ENCODE data around the gene COX10.
"Not testable (repeated sequence)": the region's sequence is repeated elsewhere in the genome, so short reads cannot be mapped to it uniquely, and the experiment has no call there.

COX10 gene

DNA sequence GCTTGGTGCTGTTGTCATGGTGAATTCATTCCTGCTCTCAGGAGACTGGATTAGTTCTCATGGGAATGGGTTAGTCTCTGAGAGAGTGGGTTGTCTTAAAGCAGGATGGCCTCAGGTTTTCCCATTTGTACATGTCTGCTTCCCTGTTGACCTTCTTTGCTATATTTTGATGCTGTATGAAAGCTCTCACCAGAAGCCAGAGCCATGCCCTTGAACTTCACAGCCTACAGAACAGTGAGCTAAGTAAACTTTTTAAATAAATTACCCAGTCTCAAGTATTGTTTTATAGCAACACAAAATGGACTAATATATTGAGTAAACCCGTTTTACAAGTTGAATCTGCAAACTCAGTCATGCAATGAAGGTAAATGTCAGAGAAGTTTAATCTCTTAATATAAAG lies 100.6 kb downstream of the COX10 start:
- Mint-ChIP-seq H3K27me3 (ENCODE audit: low read depth, poor library complexity) (no peaks in the 10 kb centered on the region), H3K27ac (no peak overlapping the region), H3K4me1 (no peaks in the 10 kb centered on the region), H3K36me3 (ENCODE audit: low read depth) (peaks cover 41% of the 10 kb centered on the region), H3K9me3 (peaks cover 35% of the 10 kb centered on the region), H3K4me3 (no peak overlapping the region)
- DNase-seq, result no peak
- TF ChIP-seq, protein P1, sequence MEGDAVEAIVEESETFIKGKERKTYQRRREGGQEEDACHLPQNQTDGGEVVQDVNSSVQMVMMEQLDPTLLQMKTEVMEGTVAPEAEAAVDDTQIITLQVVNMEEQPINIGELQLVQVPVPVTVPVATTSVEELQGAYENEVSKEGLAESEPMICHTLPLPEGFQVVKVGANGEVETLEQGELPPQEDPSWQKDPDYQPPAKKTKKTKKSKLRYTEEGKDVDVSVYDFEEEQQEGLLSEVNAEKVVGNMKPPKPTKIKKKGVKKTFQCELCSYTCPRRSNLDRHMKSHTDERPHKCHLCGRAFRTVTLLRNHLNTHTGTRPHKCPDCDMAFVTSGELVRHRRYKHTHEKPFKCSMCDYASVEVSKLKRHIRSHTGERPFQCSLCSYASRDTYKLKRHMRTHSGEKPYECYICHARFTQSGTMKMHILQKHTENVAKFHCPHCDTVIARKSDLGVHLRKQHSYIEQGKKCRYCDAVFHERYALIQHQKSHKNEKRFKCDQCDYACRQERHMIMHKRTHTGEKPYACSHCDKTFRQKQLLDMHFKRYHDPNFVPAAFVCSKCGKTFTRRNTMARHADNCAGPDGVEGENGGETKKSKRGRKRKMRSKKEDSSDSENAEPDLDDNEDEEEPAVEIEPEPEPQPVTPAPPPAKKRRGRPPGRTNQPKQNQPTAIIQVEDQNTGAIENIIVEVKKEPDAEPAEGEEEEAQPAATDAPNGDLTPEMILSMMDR (IDR thresholded peaks at IDR 0.05), result no peak

DNA sequence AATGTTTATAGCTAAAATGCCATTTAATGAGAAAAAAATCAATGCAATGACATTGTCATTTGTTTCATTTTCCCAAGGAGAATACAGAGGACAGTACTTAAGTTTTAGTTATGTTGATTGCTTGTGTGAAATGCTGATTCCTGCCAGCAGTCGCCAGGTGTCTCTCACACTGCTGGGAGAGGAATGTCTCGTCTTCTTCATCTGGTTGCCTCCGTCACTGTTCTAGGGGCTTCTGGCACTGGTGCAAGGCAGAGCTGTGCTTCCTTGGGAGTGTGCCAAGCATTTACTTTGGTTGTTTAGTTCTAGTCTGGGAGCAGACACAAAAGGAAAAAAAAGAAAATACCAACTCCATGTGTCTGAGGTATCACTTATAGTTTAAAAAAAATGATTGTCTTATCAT lies 107.7 kb downstream of the COX10 start:
- not testable (repeated sequence) for H3K27ac Mint-ChIP-seq; H3K4me3 Mint-ChIP-seq; H3K4me1 Mint-ChIP-seq; H3K9me3 Mint-ChIP-seq; H3K27me3 Mint-ChIP-seq (ENCODE audit: low read depth, poor library complexity); DNase-seq; H3K36me3 Mint-ChIP-seq (ENCODE audit: low read depth)

DNA sequence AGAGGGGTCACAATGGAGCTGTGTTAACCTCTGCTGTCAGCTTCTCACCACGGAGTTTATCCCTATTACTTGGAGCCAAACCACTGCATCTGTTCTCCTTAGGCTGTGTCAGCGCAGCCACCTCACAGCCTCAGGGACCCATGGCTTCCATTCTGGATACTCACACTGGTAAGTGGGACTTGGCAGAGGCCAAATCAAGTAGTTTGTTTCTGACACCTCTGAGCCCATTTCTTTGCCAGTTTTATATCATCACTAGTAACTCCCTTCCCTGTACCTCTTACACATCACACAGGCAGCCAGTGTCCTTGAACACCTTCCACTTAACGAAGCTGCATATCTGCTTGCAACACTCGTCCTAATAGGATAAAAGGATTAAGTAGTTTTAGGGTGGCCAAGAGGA lies 108.5 kb downstream of the COX10 start:
- not testable (repeated sequence) for H3K4me3 Mint-ChIP-seq; H3K36me3 Mint-ChIP-seq (ENCODE audit: low read depth); H3K9me3 Mint-ChIP-seq; H3K27me3 Mint-ChIP-seq (ENCODE audit: low read depth, poor library complexity); DNase-seq; H3K27ac Mint-ChIP-seq; H3K4me1 Mint-ChIP-seq

DNA sequence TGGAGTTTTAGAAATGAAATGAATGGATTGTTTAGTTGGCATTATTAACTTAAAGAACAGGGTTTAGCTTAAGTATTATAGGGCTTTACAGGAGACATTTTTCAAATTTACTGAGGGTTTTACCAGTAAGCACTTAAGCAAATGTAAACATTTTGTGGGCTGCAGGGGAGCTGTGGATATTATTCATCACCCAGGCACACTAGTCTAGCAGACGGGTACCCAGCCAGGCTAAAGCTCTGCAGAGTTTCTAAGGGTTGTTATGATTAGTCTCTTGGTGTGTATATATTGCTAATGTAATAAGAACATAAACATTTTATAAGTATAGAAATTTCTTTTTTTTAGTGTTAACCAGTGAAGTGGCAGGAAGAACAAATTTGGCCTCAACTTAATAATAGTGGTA lies 110.6 kb downstream of the COX10 start:
- H3K9me3 Mint-ChIP-seq; H3K36me3 Mint-ChIP-seq (ENCODE audit: low read depth); H3K27ac Mint-ChIP-seq; H3K4me1 Mint-ChIP-seq; DNase-seq; H3K27me3 Mint-ChIP-seq (ENCODE audit: low read depth, poor library complexity); H3K4me3 Mint-ChIP-seq: not testable (repeated sequence)

DNA sequence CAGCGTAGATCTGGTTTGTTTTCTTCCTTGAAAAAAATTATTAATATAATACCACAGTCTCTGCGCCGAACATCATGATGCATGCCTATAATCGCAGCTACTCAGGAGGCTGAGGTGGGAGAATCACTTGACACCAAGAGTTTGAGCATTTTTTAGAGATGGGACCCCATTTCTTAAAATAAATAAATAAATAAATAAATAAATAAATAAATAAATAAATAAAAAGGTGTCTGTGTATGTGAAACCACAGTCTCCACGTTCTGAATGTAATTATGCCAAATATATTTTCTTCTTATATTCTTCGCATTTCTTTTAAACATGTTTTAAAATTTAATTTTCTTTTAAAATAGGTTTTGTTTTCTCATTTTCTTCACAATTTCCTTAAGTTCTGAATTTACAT lies 112.8 kb downstream of the COX10 start:
- not testable (repeated sequence) for H3K4me1 Mint-ChIP-seq; H3K27ac Mint-ChIP-seq; DNase-seq; H3K36me3 Mint-ChIP-seq (ENCODE audit: low read depth); H3K27me3 Mint-ChIP-seq (ENCODE audit: low read depth, poor library complexity); H3K9me3 Mint-ChIP-seq; H3K4me3 Mint-ChIP-seq

DNA sequence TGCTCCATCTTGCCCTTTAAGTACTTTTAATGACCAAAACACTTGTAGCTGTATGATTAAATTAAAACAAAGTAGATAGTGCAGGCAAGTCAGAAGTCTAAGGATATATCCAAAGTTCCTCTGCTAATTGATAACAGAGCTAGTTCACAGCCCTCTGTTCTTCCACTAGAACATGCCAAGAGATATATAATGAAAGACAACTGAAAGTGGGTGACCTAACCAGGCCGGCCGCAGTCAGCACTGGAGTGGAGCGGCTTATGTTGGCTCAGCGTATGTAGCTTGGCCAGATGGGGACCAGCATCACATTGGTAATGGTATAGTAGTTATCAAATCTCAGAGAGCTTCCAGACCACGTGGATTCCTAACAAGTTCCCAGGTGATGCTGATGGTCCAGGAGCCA lies 115.2 kb downstream of the COX10 start:
- not testable (repeated sequence) for H3K4me1 Mint-ChIP-seq; H3K36me3 Mint-ChIP-seq (ENCODE audit: low read depth); H3K9me3 Mint-ChIP-seq; H3K4me3 Mint-ChIP-seq; DNase-seq; H3K27ac Mint-ChIP-seq; H3K27me3 Mint-ChIP-seq (ENCODE audit: low read depth, poor library complexity)

DNA sequence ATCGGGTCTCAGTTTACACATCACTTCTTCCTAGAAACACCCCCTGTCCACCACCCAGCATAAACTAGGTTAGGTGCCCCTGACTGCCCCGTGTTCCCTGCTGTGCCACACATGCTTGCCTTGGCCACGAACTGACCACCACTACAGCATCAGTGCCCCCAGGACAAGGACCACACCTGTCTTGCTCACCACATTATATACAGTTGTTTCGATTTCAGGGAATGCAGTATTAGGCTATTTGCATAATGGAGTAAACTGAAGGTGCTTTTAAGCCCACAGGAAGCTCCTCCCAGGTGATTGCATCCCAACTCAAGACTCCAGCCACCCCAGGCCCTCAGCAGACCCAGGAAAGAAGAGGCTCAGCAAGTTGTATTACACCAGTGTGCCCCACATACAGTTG lies 117.1 kb downstream of the COX10 start:
- not testable (repeated sequence) for H3K9me3 Mint-ChIP-seq; DNase-seq; H3K4me3 Mint-ChIP-seq; H3K36me3 Mint-ChIP-seq (ENCODE audit: low read depth); H3K27me3 Mint-ChIP-seq (ENCODE audit: low read depth, poor library complexity); H3K27ac Mint-ChIP-seq
- peaks cover 12% of the 10 kb centered on the region for H3K4me1 Mint-ChIP-seq

DNA sequence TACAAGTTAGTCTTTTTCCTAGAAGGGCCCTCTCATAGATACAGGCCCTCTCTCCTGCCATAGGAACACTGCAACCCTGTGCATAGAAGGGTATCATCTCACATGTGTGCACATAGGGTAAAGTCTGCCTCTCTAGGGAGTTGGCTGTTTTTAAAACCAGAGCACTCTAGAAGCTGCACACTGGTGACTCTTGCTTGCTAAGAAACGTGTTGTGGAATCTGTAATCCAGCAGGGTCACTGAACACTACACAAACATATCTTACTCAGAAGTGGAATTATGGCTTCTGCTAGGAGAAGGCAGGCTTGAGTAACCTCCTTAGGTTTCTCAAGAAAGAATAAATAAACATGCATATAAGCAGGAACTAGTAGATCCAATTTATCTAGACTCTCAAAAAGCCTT lies 121.5 kb downstream of the COX10 start:
- not testable (repeated sequence) for H3K4me3 Mint-ChIP-seq; H3K27ac Mint-ChIP-seq; DNase-seq; H3K9me3 Mint-ChIP-seq; H3K36me3 Mint-ChIP-seq (ENCODE audit: low read depth); H3K27me3 Mint-ChIP-seq (ENCODE audit: low read depth, poor library complexity)
- H3K4me1 Mint-ChIP-seq, result peaks cover 12% of the 10 kb centered on the region

DNA sequence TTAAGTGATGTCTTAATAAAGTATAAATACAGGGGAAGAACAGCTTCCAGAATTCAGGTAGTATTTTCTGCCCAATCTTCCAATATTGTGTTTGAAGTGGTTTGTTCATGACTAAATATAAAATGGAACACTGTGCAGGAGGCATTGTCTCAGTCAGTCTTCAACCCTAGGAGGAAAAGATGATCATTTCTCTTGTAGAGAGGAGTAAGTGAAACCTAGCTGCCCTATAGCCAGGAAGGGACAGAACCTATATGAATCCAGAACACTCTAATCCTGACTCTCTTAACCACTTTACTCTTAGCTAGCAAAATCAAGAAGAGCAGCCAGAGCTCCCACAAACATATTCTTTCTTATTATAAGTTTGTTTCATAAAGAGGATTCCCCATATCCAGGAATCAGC lies 122.2 kb downstream of the COX10 start:
- H3K27me3 Mint-ChIP-seq (ENCODE audit: low read depth, poor library complexity); H3K9me3 Mint-ChIP-seq; H3K36me3 Mint-ChIP-seq (ENCODE audit: low read depth); H3K4me3 Mint-ChIP-seq; DNase-seq; H3K27ac Mint-ChIP-seq: not testable (repeated sequence)
- peaks cover 12% of the 10 kb centered on the region for H3K4me1 Mint-ChIP-seq

DNA sequence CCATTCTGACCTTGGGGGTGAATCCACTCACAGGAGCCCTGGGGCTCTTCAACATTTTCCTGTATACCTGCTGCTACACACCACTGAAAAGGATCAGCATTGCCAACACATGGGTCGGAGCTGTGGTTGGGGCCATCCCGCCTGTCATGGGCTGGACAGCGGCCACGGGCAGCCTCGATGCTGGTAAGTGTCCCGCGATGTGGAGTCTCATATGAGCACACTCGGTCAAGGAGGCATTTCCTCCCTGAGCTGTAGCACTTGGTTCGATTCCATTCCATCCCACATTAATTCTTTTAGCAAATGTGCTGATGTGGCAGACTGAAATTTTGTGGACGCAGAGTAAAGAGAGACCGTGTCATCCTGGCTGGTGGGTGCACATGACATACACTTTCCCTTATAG lies 122.7 kb downstream of the COX10 start:
- not testable (repeated sequence) for H3K27me3 Mint-ChIP-seq (ENCODE audit: low read depth, poor library complexity); DNase-seq; H3K36me3 Mint-ChIP-seq (ENCODE audit: low read depth); H3K27ac Mint-ChIP-seq; H3K4me3 Mint-ChIP-seq; H3K9me3 Mint-ChIP-seq
- peaks cover 12% of the 10 kb centered on the region for H3K4me1 Mint-ChIP-seq

DNA sequence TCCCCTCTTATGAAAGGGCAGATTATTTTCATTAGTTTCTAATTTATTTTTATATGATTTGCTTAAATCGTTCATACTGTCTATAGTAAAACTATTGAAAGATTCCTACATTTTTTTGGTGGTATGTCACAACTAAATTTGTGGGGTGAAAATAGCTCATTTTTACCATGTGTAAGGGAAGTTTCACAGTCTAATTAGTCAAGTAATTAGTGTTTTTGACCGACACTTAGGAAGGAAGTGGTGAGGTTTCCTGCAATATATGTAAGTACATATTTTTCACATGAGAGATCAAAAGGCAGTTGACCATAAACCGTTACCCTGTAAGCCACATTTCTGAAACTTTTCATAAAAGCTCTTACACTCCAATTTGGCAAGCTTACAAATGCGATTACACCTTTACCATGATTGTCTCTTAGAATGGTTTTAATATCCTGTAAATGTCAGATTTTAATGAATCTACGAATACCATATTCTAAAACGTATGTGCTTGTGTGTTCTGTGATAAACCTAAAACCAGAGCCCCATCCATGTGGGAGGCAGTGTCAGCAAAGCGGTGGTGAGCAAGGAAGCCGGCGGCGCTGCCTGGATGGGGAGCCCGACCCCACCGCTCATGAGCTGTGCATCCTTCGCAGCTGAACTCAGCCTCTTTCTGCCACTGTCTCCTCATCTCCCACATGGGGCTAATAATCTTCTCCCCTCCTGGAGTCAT lies 123.5 kb downstream of the COX10 start:
- not testable (repeated sequence) for H3K27me3 Mint-ChIP-seq (ENCODE audit: low read depth, poor library complexity); H3K27ac Mint-ChIP-seq; DNase-seq; H3K36me3 Mint-ChIP-seq (ENCODE audit: low read depth); H3K9me3 Mint-ChIP-seq; H3K4me3 Mint-ChIP-seq
- peaks cover 19% of the 10 kb centered on the region for H3K4me1 Mint-ChIP-seq

Data from nephron progenitor cell (in vitro differentiated cells).